ACC112 (cell line): Measurements from ENCODE around the gene UGGT1.
"Not testable (repeated sequence)": the region's sequence is repeated elsewhere in the genome, so short reads cannot be mapped to it uniquely, and the experiment has no call there.

Source experiments
- H2AFZ ChIP-seq: fragments of 200-600 bp; sonication (generic); one replicate; pipeline ENCODE4 v1.6.0; 2017; ENCODE audit warnings: antibody characterized with exemption, low read length; ENCODE audit not compliant: unreplicated experiment
- H3K27ac ChIP-seq: fragments of 200-600 bp; sonication (generic); 2 replicates; pipeline ENCODE4 v1.5.1; 2014; ENCODE audit warnings: low read depth, mild to moderate bottlenecking, antibody characterized with exemption, low read length, moderate library complexity
- H3K27me3 ChIP-seq: fragments of 200-600 bp; sonication (generic); 2 replicates; pipeline ENCODE4 v1.6.1; 2014; ENCODE audit warnings: mild to moderate bottlenecking, antibody characterized with exemption, low read length, moderate library complexity, mixed read lengths; ENCODE audit not compliant: insufficient read depth
- H3K36me3 ChIP-seq: fragments of 200-600 bp; sonication (generic); 2 replicates; pipeline ENCODE4 v1.6.1; 2016; ENCODE audit warnings: mild to moderate bottlenecking, antibody characterized with exemption, low read length, moderate library complexity, mixed read lengths; ENCODE audit not compliant: insufficient read depth
- H3K4me1 ChIP-seq: fragments of 200-600 bp; sonication (generic); one replicate; pipeline ENCODE4 v1.6.1; 2016; ENCODE audit warnings: low read length, mixed read lengths; ENCODE audit not compliant: insufficient read depth, unreplicated experiment, control insufficient read depth
- H3K4me3 ChIP-seq: fragments of 200-600 bp; sonication (generic); 2 replicates; pipeline ENCODE4 v1.5.1; 2014; ENCODE audit warnings: mild to moderate bottlenecking, low read depth, low read length
- H3K79me2 ChIP-seq: fragments of 200-600 bp; sonication (generic); one replicate; pipeline ENCODE4 v1.6.0; 2016; ENCODE audit warnings: low read length; ENCODE audit not compliant: control insufficient read depth, unreplicated experiment, insufficient read depth

Gene UGGT1

GRCh38 chr2:128172191-128172590 lies 81.2 kb downstream of the UGGT1 start:
- H3K4me1 ChIP-seq = no peaks in the 10 kb centered on the region
- H3K36me3 ChIP-seq = peaks cover 30% of the 10 kb centered on the region
- no peaks in the 10 kb centered on the region for H3K27me3 ChIP-seq
- H3K27ac ChIP-seq = no peak overlapping the region
- no peak overlapping the region for H2AFZ ChIP-seq
- H3K4me3 ChIP-seq = no peak overlapping the region
- H3K79me2 ChIP-seq = no peaks in the 10 kb centered on the region

- not testable (repeated sequence) for H3K4me3 ChIP-seq, H3K79me2 ChIP-seq, H3K27ac ChIP-seq, H3K4me1 ChIP-seq, H3K27me3 ChIP-seq, H2AFZ ChIP-seq
- peaks cover 33% of the 10 kb centered on the region for H3K36me3 ChIP-seq
Measured at GRCh38 chr2:128174067-128174466, 83.1 kb downstream of the UGGT1 start.

GRCh38 chr2:128177315-128177714 lies 86.3 kb downstream of the UGGT1 start:
- no peak overlapping the region for H2AFZ ChIP-seq
- H3K79me2 ChIP-seq = no peaks in the 10 kb centered on the region
- peaks cover 43% of the 10 kb centered on the region for H3K36me3 ChIP-seq
- H3K4me3 ChIP-seq = no peak overlapping the region
- H3K4me1 ChIP-seq = peaks cover 3% of the 10 kb centered on the region
- H3K27ac ChIP-seq = no peak overlapping the region
- H3K27me3 ChIP-seq = no peaks in the 10 kb centered on the region

- H2AFZ ChIP-seq = no peak overlapping the region
- no peaks in the 10 kb centered on the region for H3K79me2 ChIP-seq
- peaks cover 34% of the 10 kb centered on the region for H3K36me3 ChIP-seq
- no peak overlapping the region for H3K4me3 ChIP-seq
- no peaks in the 10 kb centered on the region for H3K27me3 ChIP-seq
- peaks cover 3% of the 10 kb centered on the region for H3K4me1 ChIP-seq
- no peak overlapping the region for H3K27ac ChIP-seq
Measured at GRCh38 chr2:128178149-128178649, 87.2 kb downstream of the UGGT1 start.

- Histone ChIP-seq H2AFZ (no peak overlapping the region), H3K4me3 (no peak overlapping the region), H3K27me3 (no peaks in the 10 kb centered on the region), H3K4me1 (peaks cover 3% of the 10 kb centered on the region), H3K79me2 (no peaks in the 10 kb centered on the region), H3K36me3 (peaks cover 32% of the 10 kb centered on the region), H3K27ac (no peak overlapping the region; the same call in 1 of the 2 replicates)
Measured at GRCh38 chr2:128178650-128179460, 87.9 kb downstream of the UGGT1 start.

GRCh38 chr2:128179461-128179755 lies 88.4 kb downstream of the UGGT1 start:
- Histone ChIP-seq H2AFZ (no peak overlapping the region), H3K4me3 (no peak overlapping the region), H3K27ac (no peak overlapping the region), H3K4me1 (peaks cover 3% of the 10 kb centered on the region), H3K36me3 (peaks cover 32% of the 10 kb centered on the region), H3K79me2 (no peaks in the 10 kb centered on the region), H3K27me3 (no peaks in the 10 kb centered on the region)

GRCh38 chr2:128180031-128180430 lies 89.0 kb downstream of the UGGT1 start:
- peaks cover 28% of the 10 kb centered on the region for H3K36me3 ChIP-seq
- peaks cover 3% of the 10 kb centered on the region for H3K4me1 ChIP-seq
- no peak overlapping the region for H2AFZ ChIP-seq
- no peak overlapping the region for H3K27ac ChIP-seq
- H3K27me3 ChIP-seq = no peaks in the 10 kb centered on the region
- H3K79me2 ChIP-seq = no peaks in the 10 kb centered on the region
- no peak overlapping the region for H3K4me3 ChIP-seq

GRCh38 chr2:128185576-128185975 lies 94.6 kb downstream of the UGGT1 start:
- no peak overlapping the region for H2AFZ ChIP-seq
- H3K27me3 ChIP-seq = no peaks in the 10 kb centered on the region
- peaks cover 6% of the 10 kb centered on the region for H3K4me1 ChIP-seq
- peaks cover 35% of the 10 kb centered on the region for H3K36me3 ChIP-seq
- peaks cover 3% of the 10 kb centered on the region for H3K79me2 ChIP-seq
- H3K4me3 ChIP-seq = no peak overlapping the region
- peak overlapping the region; percentile 25; the same call in 1 of the 2 replicates for H3K27ac ChIP-seq

- Histone ChIP-seq H3K27me3 (no peaks in the 10 kb centered on the region), H2AFZ (peak overlapping the region; percentile 57), H3K36me3 (peaks cover 27% of the 10 kb centered on the region), H3K79me2 (peaks cover 3% of the 10 kb centered on the region), H3K27ac (peak overlapping the region; percentile 94), H3K4me1 (peaks cover 6% of the 10 kb centered on the region), H3K4me3 (peak overlapping the region; percentile 83)
Measured at GRCh38 chr2:128187032-128187654, 96.1 kb downstream of the UGGT1 start.

- H3K79me2 ChIP-seq = no peaks in the 10 kb centered on the region
- no peak overlapping the region for H3K4me3 ChIP-seq
- peaks cover 15% of the 10 kb centered on the region for H3K36me3 ChIP-seq
- H3K27me3 ChIP-seq = no peaks in the 10 kb centered on the region
- H3K27ac ChIP-seq = no peak overlapping the region
- H2AFZ ChIP-seq = no peak overlapping the region
- H3K4me1 ChIP-seq = no peaks in the 10 kb centered on the region
Measured at GRCh38 chr2:128195435-128195984, 104.5 kb downstream of the UGGT1 start.

- Histone ChIP-seq H3K27ac (no peak overlapping the region), H3K36me3 (peaks cover 10% of the 10 kb centered on the region), H3K4me1 (no peaks in the 10 kb centered on the region)
Measured at GRCh38 chr2:128196026-128196425, 105.0 kb downstream of the UGGT1 start.

More at GRCh38 chr2:128196026-128196425, 105.0 kb downstream of the UGGT1 start:
- Histone ChIP-seq H3K4me3 (no peak overlapping the region), H3K27me3 (no peaks in the 10 kb centered on the region), H3K79me2 (no peaks in the 10 kb centered on the region), H2AFZ (no peak overlapping the region)
